Measurements from ENCODE around the gene MYO5C.

MYO5C gene

DNA sequence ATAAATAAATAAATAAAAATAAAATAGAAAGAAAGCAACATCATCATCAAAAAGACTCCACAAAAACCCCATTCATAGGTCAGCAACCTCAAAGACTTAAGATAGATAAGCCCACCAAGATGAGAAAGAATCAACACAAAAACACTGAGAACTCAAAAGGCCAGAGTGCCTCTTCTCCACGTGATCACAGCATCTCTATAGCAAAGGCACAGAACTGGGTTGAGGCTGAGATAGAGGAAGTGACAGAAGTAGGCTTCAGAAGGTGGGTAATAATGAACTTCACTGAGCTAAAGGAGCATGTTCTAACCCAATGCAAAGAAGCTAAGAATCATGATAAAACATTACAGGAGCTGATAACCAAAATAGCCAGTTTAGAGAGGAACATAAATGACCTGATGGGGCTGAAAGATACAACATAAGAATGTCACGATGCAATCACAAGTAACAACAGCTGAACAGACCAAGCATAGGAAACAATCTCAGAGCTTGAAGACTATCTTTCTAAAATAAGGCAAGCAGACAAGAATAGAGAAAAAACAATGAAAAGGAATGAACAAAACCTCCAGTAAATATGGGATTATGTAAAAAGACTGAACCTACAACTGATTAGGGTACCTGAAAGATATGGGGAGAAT lies 130.9 kb downstream of the MYO5C start:
- DNase-seq = no peak

DNA sequence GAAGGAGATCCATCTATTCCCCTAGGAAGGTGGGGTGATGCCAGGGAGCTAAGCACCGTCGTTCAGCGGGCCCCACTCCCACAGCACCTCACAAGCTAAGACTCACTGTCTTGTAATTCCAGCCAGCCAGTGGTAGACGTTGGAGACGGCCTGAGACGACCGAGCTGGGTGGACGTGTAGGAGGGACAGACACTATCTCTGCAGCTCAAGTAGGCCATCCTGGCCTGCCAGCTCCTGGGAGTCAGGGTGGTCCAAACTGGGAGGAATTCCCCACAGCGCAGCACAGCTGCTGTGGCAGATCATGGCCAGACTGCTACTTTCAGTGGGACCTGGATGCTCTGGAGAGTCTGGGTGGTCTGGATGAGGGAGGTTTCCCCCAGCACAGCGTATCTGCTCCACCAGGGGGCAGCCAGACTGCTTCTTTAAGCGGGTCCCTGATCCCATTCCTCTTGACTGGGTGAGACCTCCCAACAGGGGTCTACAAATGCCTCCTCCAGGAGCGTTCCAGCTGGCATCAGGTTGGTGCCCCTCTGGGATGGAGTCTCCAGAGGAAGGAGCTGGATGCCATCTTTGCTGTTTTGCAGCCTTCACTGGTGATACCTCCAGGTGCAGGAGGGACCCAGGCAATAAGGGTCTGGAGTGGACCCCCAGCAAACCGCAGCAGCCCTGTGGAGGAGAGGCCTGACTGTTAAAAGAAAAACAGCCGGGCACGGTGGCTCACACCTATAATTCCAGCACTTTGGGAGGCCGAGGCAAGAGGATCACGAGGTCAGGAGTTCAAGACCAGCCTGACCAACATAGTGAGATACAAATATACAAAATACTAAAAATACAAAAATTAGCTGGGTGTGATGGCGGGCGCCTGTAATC lies 132.0 kb downstream of the MYO5C start:
- DNase-seq = peak; percentile 75

DNA sequence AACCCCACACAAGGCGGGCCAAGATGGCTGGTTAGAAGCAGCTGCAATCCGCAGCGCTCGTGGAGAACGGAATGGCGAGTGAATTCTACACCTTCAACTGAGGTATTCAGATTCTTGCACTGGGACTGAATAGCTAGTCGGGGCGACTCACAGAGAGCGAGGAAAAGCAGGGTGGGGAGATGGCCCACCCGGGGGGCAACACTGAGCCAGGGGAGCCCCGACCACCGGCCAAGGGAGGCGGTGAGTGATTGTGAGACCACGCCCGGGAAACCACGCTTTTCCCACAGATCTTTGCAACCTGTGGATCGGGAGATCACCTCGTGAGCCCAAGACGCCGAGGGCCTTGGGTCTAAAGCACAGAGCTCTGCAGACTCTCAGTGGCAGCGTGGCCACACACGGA lies 132.7 kb downstream of the MYO5C start:
- no peak for DNase-seq

DNA sequence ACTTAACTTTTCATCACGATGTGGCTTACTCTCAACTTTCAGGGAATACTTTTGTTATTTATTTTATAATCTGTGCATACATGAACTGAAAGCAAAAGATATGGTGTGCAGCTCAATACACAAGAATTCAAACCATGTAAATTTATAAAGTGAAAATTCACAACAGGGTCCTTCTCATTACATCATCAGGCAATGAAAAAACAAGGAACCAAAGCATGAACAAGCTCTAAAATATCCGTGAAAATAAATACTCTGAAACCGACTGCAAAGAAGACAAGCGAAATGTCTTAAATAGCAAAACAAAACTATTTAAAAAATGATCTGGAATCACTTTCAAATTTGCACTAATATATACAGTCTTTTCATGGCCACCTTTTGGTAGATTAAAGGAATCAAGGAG lies 133.3 kb downstream of the MYO5C start:
- no peak for DNase-seq

DNA sequence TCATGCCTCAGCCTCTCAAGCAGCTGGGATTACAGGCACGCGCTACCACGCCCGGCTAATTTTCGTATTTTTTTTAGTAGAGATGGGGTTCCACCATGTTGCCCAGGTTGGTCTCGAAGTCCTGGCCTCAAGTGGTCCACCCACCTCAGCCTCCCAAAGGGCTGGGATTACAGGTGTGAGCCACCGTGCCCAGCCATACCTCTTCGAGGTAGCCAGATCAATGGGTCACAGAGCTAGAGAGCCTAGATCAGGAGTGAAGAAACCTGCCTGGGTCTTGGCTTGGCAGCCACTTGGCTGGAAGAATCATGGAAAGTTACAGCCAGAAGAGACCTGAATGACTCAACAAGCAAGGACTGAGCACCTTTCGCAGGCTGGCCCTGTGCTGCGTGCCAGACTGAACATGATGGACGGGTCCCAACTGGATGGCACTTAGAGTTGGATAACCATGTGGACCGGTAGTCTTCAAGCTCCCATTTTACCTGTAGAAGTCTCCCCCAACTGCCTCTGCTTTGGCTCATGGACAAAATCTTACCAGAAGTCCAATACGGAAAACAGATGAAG lies 134.1 kb downstream of the MYO5C start:
- no peak for DNase-seq

DNA sequence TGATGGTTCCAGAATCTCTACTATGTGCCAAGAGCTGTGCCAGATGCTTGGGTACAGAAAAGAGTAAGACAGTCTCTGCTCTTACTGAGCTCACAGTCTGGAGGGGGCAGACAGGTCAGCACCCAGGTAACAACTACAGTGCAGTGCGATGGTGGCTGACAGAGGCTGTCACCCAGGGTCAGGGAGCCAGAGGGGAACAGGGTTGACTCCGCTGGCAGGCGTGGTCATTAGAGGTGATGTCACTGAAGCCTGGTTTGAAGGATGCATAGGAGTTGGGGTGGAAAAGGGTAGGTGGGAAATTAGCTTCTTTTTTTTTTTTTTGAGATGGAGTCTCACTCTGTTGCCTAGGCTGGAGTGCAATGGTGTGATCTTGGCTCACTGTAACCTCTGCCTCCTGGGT lies 136.0 kb downstream of the MYO5C start:
- DNase-seq = no peak

DNA sequence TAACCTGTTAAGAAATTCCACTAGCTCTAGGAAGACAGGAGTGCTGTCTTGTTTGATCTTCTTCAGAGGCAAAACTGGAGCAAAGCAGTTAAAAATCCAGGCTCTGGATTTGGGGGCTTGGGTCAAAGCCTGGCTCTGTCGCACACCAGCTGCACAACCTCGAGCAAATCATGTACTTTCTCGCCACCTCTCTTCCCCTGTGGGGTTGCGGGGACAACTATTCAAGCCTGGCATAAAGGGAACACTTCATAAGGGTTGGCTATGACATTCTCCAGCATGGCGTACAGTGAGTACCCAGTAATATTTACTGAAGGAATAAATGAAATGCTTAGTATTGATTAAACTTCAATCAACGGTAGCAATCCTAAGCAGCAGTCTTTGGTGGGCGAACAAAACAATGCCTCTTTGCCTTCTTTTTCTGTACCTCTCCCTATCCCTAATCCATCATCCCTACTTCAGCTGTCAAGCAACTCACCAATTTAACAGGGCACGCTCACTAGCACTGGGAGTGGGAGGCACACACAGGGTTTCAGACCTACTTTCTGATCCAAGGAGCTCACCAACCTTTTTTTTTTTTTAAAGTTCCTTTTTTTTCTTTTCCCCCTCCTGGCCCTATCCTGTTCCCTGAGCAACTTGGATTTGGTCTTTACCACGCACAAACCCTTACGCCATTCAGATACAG lies 137.4 kb downstream of the MYO5C start:
- no peak for DNase-seq

DNA sequence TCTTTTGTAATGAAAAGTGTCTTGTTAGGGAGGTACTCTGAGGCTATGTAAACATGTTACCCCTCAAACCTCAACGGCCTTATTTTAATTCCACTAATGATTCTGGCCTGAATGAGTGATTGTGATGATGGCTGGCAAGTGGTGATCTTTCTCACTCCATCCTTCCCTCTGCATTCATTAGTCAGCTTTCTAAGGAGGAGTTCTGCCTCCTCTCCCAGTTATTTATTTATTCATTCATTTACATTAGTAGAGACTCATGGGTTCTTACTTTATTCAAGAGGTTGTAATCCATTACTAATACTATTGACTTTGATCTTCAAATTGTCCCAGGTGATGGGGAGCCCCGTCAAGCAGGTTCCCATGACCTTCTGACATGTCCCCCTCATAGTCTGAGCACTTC lies 139.7 kb downstream of the MYO5C start:
- no peak for DNase-seq

DNA sequence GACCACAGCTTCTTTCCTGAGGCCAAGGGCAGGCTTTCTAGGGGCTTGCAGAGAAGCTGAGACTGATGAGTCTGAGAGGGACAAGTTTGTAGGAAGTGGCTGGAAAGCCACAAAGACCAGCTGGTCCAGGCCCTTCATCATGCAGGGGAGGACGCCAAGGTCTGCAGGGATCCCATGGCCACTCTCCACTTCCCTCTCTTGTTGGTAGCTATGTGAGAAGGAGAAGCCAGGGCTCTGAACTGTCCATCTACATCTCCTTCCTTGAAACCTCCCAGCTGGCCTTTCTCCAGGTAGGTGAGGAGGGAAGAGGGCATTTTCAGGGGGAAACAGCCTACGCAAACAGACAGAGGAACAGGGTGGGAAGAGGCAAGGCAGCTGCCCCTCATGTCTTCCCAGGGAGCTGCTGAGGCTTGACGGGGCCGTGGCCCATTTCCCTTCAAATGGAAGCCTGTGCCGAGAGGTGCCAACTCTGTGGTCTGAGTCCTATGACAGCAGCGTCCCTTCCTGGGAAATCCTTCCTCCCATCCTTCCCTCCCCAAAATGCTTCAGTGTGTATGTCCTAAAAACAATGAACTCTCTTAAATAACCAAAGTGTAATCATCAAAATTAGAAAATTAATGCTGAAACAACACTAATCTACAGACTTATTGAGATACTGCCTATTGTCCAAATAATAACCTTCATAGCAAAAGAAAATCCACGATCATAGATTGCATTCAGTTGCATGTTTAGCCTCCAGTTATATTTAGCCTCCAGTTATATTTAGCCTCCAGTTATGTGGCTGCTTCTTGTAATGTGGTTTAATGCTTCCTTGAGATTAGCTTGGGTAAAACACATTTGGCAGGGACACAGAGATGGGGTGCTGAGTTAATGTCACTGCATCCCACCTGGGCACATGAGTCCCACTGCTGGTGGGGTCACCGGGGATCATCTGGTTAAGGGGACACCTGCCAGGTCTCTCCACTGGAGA lies 140.4 kb downstream of the MYO5C start:
- no peak for DNase-seq

DNA sequence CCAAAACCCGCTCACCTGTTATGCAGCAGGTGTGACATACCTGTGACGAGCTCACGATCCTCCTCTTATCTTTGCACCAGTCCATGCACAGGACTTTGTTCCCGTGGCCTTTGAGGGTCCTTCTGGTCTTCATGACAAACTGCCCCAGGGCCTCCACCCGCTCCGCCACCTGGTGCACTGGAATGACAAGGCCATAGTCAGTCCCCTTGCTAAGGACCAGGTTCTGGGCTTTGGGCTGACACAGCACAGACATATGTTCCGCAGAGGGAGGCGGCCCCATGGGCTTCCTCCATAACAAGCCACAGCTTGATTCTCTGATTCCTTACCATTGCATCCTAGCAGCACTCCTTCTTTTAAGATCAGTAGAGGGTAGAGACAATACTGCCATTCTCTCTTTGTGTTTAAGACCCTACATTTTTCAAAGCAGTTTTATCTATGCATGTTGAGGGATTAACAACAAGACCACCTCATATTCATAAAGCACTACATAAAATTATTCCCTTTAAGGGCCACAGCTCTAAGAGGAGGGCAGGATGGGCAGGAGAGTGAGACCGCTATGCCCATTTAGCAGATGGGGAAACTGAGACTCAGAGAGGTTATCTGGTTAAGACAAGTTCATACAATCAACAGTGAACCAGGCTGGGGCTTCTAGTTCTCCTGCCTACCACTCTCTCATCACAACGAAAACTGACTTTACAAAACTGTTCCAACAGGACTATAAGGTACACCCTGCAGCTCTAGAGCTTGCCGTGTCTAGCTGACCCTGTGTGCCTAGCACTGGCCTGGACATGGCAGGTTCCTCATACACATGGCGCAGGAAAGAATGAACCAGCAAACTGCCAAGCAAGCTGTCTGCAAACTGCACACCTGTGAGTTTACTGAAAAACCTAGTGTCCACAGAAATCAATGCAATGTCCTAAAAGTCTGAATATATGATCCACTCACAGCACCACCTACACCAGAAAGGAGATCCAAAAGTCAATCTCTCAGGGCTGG lies 141.4 kb downstream of the MYO5C start:
- no peak for DNase-seq

DNA sequence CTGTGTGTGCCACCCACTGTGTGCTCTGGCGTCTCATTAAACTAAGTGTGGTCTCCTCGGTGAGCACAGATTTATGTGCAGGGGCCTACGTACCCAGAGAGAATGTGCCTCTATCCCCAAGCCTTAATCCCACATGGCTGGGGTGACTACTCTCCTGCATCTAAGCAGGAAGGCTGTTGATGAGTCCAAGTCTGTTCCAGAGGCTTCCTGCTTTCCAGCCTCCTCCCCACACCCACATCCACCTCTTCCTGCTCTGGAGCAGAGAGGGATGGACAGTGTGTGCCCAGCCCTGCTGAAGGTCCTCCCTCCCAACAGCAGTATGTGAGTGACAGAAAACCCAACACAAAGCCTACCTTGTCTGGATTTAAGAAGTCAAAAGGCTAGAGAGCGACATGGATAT lies 144.3 kb downstream of the MYO5C start:
- no peak for DNase-seq

DNA sequence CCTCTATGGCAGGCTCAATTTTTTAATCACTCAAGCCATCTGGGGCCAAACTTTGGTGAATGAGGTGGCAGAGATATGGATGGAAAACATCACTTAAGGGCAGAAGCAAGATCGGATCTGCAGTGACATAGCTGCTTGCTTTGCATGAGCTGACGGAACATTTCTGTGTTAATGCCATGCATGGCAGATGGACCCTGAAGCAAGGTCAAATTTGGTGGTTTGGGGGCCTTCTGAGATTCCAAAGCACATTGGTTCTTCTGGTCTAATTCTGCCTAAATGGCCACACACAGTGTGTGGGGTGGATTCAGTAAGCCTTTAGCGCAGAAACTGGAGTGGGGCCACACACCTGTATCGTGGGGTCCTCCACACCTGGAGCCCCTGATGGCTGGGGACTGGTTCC lies 144.7 kb downstream of the MYO5C start:
- DNase-seq = no peak

DNA sequence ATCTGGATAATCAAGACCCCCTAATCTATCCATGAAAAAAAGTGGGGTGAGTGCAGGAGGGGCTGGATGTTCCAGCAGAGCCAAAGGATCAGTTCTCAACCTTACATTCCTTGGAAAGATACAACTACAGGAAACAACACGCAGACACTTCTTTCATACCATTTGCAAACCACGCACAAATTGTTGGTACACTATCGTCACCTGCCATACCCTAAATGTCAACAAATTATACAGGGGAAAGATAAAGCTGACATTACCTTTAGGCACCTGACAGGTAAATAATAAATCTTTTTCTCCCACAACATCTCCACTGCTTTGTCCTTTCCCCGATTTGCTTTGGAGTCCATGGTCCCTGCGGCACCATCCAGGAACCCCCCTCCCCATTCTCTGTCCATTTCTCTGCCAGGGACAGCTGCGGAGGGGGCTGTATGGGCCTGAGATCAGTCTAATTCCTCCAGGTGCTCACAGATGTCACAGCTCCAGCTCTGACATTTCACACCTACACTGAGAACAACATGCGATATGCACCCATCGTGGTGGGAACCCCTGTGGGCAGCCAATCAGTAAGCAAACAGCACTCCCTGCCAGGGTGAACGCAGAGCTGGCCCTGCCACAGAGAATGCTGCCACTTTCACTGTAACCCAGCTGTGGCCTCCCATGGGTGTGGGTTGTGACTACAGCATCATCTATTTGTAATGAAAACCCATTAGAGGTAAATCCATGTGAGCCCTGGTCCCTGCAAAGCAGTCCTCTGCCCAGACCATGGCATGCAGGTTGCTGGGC lies 145.4 kb downstream of the MYO5C start:
- no peak for DNase-seq

DNA sequence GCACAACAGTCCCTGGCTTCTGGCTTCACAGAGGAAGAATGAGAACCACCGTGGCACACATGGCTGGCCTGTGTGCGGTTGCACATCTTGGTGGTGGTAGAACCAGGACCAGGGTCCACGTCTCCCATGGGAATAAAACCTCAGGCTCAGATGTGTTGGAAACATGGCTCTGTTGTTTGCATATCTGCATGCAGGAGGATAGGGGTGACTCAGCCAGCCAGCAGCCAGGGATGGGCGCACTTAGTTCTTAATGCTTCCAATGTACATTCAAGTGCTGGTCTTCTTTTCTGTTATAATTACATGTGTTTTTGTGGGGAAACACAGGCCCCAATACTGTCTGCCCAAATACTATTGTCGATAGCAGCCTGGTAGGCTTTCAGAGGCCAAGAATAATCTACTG lies 147.2 kb downstream of the MYO5C start:
- no peak for DNase-seq

DNA sequence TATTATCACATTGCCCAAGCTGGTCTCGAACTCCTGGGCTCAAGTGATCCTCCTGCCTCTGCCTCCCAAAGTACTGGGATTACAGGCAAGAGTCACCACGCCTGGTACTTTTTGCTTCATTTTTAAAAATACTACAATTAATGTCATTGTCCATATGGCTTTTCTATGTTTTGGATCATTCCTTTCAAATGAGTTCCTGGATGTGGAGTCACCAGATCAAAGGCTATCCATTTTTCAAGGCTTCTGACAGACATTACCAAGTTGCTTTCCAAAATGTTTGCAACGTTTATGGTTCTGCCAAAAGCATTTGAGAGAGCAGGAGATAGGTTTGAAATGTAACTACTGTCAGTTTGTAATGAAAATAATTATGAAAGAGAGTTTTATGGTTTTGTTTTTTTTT lies 148.8 kb downstream of the MYO5C start:
- DNase-seq = no peak

DNA sequence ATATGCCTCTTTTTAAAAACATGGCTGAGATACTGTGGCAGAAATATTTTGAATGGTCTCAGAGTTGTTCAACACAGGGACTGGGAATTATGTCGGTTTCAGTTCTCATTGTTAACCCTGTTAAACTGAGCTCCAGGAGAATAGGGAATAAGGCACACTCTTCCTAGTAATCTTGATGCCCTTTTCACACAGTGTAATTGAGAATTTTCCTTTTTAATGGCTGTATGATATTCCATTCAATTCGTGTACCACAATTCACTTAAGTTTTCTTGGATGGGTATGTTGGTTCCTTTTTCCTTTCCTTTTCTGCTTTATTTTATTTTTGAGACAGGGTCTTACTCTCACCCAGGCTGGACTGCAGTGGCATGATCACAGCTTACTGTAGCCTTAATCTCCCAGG lies 149.3 kb downstream of the MYO5C start:
- DNase-seq = no peak

DNA sequence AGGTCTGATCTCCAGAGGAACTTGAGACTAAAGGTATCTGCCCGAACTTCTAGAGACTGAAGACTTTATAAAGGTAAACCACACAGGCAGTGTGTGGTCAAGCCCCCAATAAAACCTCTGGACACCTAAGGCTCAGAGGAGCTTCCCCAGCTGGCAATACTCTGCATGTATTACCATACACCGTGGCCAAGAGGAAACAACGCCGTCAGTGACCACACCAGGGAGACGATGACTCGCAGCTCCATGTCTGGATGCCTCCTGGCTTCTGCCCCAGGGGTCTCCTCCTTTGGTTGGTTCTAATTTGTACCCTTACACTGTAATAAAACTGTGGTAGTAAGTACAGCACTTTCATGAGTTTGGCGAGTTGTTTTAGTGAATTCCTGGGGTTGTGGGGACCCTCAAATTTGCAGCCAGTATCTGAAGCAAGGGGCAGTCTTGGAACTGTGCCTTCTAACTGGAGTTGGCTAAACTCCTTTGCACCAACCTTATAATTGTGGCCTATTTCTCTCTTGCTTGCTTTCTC lies 150.9 kb downstream of the MYO5C start:
- no peak for DNase-seq

DNA sequence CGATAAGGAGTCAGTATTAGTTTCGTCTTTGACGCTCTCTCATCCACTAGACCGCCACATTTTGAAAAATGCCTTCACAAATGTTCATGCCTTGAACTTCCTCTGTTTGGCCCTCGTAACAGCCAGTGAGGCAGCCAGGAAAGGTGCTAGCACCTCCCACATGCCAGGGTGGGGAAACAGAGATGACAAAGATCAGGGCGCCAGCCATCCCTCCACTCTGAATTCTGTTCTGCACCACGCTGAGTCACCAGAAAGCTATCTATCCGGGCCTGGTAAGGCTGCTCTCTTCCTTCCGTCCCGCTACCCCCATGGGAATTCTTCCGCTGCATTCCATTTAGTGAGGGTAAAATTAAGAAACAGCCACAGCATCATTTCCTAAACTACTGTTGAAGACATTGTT lies 151.7 kb downstream of the MYO5C start:
- DNase-seq = no peak

Data from NCI-H82 (cell line).